Measurements from ENCODE around the gene PHLDB2. TPM values are rescaled to one million over a fixed set of nuclear protein-coding genes. Genes with fewer than 3 reads are reported as not detected.

Gene PHLDB2
- total RNA-seq, 2 experiments from 2014 or later, result 0.75 to 0.81 TPM

DNA sequence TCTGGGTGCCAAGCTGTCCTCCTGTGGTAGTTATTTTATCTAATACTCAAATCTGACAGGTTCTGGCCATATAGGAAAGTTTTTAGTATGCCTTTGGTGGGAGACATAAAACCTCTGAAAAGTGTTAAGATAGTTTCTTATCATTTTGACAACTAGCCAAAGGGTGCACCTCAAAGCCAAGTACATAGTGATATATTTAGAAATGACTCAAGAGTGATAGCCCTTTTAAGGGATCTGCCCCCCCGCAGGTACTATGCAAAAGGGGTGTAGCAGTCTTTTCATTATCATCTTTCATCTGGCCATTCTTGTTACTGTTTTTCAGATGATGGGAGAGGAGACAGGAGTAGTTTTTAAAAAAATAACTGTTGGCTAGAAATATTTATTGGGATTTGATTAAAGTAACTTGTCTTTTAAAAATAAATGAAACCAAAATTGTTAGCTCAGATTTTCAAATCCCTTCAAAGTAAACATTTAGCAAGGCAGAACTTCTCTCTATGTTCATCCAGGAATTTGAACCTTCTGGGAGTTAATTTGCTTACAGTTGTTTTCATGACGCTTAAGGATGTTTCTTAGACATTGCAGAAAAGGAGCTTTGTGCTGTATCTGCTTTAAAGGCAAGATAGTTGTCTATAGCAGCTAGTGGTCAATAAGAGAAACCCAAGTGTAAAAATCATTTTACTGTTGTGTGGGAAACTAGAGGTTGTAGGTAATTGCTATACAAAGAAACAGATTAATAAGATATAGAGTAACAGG, 5.1 kb downstream of the PHLDB2 start:
- ChIA-PET POLR2A (no interaction called here), CTCF (interaction anchor here (1.0 to 1.6 kb wide), 3 partner anchors 104 to 179 kb away, joined by 3 to 4 read pairs (median 3); no protein-coding TSS in a partner anchor)
- no peaks in the 10 kb centered on the region for H3K36me3 Mint-ChIP-seq (ENCODE audit: low read depth)
- H3K4me3 Mint-ChIP-seq, result no peak overlapping the region
- no peak overlapping the region for H3K27ac Mint-ChIP-seq
- H3K4me1 Mint-ChIP-seq, result peaks cover 9% of the 10 kb centered on the region
- peaks cover 24% of the 10 kb centered on the region for H3K27me3 Mint-ChIP-seq
- ATAC-seq, result no peak
- H3K9me3 Mint-ChIP-seq (ENCODE audit: low read depth), result no peaks in the 10 kb centered on the region
- intact Hi-C loops (cut with DNase I, micrococcal nuclease), result no loop called here
- no peak for DNase-seq

- DNase-seq (no peak), ATAC-seq (no peak)
- no peak overlapping the region for H3K27ac Mint-ChIP-seq
- H3K4me3 Mint-ChIP-seq, result no peak overlapping the region
- intact Hi-C loops (cut with DNase I, micrococcal nuclease), result no loop called here
- peaks cover 21% of the 10 kb centered on the region for H3K27me3 Mint-ChIP-seq
- peaks cover 9% of the 10 kb centered on the region for H3K4me1 Mint-ChIP-seq
- ChIA-PET CTCF (interaction anchor here (1.0 to 1.6 kb wide), 3 partner anchors 103 to 178 kb away, joined by 3 to 4 read pairs (median 3); no protein-coding TSS in a partner anchor), POLR2A (no interaction called here)
- no peaks in the 10 kb centered on the region for H3K36me3 Mint-ChIP-seq (ENCODE audit: low read depth)
- H3K9me3 Mint-ChIP-seq (ENCODE audit: low read depth), result no peaks in the 10 kb centered on the region
These were observed 6.0 kb downstream of the PHLDB2 start for GRCh38 chr3:111864821-111865656.

DNA sequence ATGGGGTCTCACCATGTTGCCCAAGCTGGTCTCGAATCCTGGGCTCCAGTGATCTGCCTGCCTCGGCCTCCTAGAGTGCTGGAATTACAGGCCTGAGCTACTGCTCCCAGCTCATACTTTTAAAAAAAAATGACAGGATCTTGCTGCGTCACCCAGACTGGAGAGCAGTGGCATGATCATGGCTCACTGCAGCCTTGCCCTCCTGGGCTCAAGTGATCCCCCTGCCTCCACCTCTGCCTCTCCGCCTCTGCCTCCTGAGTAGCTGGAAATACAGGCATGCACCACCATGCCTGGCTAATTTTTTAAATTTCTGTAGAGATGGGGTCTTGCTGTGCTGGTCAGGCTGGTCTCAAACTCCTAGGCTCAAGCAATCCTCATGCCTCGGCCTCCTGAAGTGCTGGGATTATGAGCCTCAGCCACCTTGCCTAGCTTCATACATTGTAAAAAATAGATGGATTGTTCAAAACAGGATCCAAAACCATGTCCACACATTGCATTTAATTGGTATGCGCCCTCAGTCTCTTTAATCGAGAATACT, 8.9 kb downstream of the PHLDB2 start:
- H3K4me1 Mint-ChIP-seq, result no peaks in the 10 kb centered on the region
- DNase-seq (no peak), ATAC-seq (no peak)
- ChIA-PET POLR2A (no interaction called here), CTCF (interaction anchor here (1.0 to 1.6 kb wide), 4 partner anchors 8 to 199 kb away, joined by 3 to 7 read pairs (median 4); no protein-coding TSS in a partner anchor)
- peaks cover 3% of the 10 kb centered on the region for H3K27me3 Mint-ChIP-seq
- no peak overlapping the region for H3K4me3 Mint-ChIP-seq
- H3K9me3 Mint-ChIP-seq (ENCODE audit: low read depth), result no peaks in the 10 kb centered on the region
- no peak overlapping the region for H3K27ac Mint-ChIP-seq
- intact Hi-C loops (cut with DNase I, micrococcal nuclease), result no loop called here
- H3K36me3 Mint-ChIP-seq (ENCODE audit: low read depth), result no peaks in the 10 kb centered on the region

- Mint-ChIP-seq H3K4me3 (no peak overlapping the region), H3K36me3 (ENCODE audit: low read depth) (no peaks in the 10 kb centered on the region), H3K27ac (no peak overlapping the region), H3K4me1 (no peaks in the 10 kb centered on the region), H3K27me3 (no peaks in the 10 kb centered on the region), H3K9me3 (ENCODE audit: low read depth) (no peaks in the 10 kb centered on the region)
- intact Hi-C loops (cut with DNase I, micrococcal nuclease), result no loop called here
- CTCF ChIA-PET, result interaction anchor here (0.8 to 0.9 kb wide), 2 partner anchors 119 to 151 kb away, joined by 3 to 4 read pairs; no protein-coding TSS in a partner anchor
- no peak for ATAC-seq
- POLR2A ChIA-PET, result no interaction called here
- DNase-seq, result no peak
These were observed 11.6 kb downstream of the PHLDB2 start for GRCh38 chr3:111870620-111871019.

GRCh38 chr3:111871809-111872623, 13.0 kb downstream of the PHLDB2 start:
- no peaks in the 10 kb centered on the region for H3K27me3 Mint-ChIP-seq
- H3K4me1 Mint-ChIP-seq, result no peaks in the 10 kb centered on the region
- H3K9me3 Mint-ChIP-seq (ENCODE audit: low read depth), result no peaks in the 10 kb centered on the region
- ChIA-PET POLR2A (no interaction called here), CTCF (interaction anchor here (0.7 kb wide), 2 partner anchors 16 to 130 kb away, joined by 3 read pairs; no protein-coding TSS in a partner anchor)
- intact Hi-C loops (cut with DNase I, micrococcal nuclease), result no loop called here
- no peak overlapping the region for H3K4me3 Mint-ChIP-seq
- H3K27ac Mint-ChIP-seq, result no peak overlapping the region
- no peaks in the 10 kb centered on the region for H3K36me3 Mint-ChIP-seq (ENCODE audit: low read depth)
- DNase-seq (no peak), ATAC-seq (no peak)

DNA sequence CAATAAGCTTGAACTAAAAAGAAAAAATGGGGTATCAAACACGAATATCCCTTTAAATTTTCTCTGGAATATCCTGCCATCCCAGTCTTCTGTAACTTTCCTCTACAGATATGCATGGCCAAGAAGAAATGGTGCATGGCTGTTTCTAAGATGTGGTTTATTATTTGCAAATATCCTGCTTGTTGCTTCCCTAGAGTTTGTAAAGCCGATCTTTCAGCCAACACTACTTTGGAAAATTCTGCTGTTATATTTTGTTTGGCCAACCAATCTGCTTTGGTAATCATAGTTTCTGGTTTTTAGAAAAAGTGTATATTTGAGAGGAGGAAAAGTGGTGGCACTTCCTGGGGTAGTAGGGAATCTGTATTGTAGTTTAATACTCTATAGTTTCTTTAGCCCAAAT, 13.9 kb downstream of the PHLDB2 start:
- H3K4me3 Mint-ChIP-seq, result no peak overlapping the region
- CTCF ChIA-PET, result no interaction called here
- H3K9me3 Mint-ChIP-seq (ENCODE audit: low read depth), result no peaks in the 10 kb centered on the region
- POLR2A ChIA-PET, result no interaction called here
- no peaks in the 10 kb centered on the region for H3K27me3 Mint-ChIP-seq
- intact Hi-C loops (cut with DNase I, micrococcal nuclease), result no loop called here
- ATAC-seq (no peak), DNase-seq (no peak)
- H3K36me3 Mint-ChIP-seq (ENCODE audit: low read depth), result no peaks in the 10 kb centered on the region
- H3K27ac Mint-ChIP-seq, result no peak overlapping the region
- no peaks in the 10 kb centered on the region for H3K4me1 Mint-ChIP-seq

GRCh38 chr3:111874177-111874820, 15.2 kb downstream of the PHLDB2 start:
- no peak overlapping the region for H3K4me3 Mint-ChIP-seq
- ChIA-PET POLR2A (no interaction called here), CTCF (interaction anchor here (0.7 to 0.9 kb wide), 3 partner anchors 11 to 142 kb away, joined by 3 read pairs; no protein-coding TSS in a partner anchor)
- DNase-seq (no peak), ATAC-seq (no peak)
- H3K27ac Mint-ChIP-seq, result no peak overlapping the region
- no peaks in the 10 kb centered on the region for H3K4me1 Mint-ChIP-seq
- no peaks in the 10 kb centered on the region for H3K9me3 Mint-ChIP-seq (ENCODE audit: low read depth)
- no peaks in the 10 kb centered on the region for H3K27me3 Mint-ChIP-seq
- intact Hi-C loops (cut with DNase I, micrococcal nuclease), result no loop called here
- H3K36me3 Mint-ChIP-seq (ENCODE audit: low read depth), result no peaks in the 10 kb centered on the region

DNA sequence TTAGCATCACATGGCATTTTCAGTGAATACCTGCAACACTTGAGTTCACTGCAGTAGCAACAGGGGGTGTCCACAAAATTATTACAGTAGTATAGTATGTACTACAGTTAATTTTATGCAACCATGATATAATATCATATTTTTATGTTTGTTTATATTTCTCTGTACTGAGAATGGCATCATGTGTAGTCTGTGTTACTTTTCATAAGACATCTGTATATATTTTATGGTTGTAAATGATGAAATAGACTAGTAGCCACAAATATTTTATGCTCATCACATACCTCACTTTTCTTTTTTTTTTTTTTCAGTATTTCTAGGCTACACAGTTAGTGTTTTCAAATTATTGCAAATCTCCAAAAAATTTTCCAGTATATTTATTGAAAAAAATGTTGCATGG, 22.4 kb downstream of the PHLDB2 start:
- Mint-ChIP-seq H3K27ac (no peak overlapping the region), H3K27me3 (no peaks in the 10 kb centered on the region), H3K4me3 (no peak overlapping the region), H3K36me3 (ENCODE audit: low read depth) (no peaks in the 10 kb centered on the region), H3K9me3 (ENCODE audit: low read depth) (peaks cover 3% of the 10 kb centered on the region), H3K4me1 (no peaks in the 10 kb centered on the region)
- POLR2A ChIA-PET, result no interaction called here
- CTCF ChIA-PET, result interaction anchor here (0.6 to 1.0 kb wide), 2 partner anchors 18 to 86 kb away, joined by 3 read pairs; no protein-coding TSS in a partner anchor
- ATAC-seq, result no peak
- intact Hi-C loops (cut with DNase I, micrococcal nuclease), result no loop called here
- DNase-seq, result no peak

DNA sequence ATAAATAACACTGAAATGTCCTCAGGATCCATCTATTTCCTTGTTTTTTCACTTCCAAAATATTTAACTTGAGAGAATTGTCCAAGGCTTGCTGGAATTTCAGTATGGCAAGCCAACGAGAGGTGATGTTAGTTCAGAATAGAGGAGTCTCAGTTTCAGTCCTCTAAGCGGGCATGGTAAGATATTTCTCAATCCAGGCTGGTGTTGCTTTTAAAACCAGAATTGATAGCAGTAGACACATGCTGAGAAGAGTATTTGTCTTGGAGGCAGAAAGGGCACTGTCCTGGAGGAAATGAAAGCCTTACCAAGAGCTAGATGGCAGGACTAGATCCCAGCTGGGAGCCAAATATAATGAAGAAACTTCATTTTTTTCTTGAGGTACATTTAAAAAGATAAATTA, 23.1 kb downstream of the PHLDB2 start:
- Mint-ChIP-seq H3K27ac (no peak overlapping the region), H3K27me3 (no peaks in the 10 kb centered on the region), H3K4me3 (no peak overlapping the region), H3K9me3 (ENCODE audit: low read depth) (peaks cover 3% of the 10 kb centered on the region), H3K36me3 (ENCODE audit: low read depth) (no peaks in the 10 kb centered on the region), H3K4me1 (no peaks in the 10 kb centered on the region)
- no peak for ATAC-seq
- DNase-seq, result no peak
- POLR2A ChIA-PET, result no interaction called here
- intact Hi-C loops (cut with DNase I, micrococcal nuclease), result no loop called here
- CTCF ChIA-PET, result interaction anchor here (0.6 kb wide), 2 partner anchors 22 to 86 kb away, joined by 3 read pairs; no protein-coding TSS in a partner anchor

DNA sequence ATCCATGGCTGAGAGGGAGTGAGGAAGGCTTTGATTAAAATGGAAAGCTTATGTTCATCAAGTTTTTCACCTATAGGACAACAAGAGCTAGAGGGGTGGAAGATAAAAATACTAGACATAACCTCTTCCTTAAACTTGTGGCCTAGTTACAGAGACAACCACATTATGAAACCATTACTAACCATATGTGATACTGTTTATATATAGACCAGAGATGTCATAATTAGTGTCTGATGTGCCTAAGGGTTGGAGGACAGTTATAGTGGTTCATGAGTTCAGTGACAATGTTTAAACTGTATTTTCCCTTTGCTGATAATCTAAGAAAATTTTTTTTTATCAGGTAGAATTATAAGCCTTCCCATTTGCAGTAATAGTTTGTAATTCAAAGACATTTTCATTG, 23.7 kb downstream of the PHLDB2 start:
- DNase-seq (no peak), ATAC-seq (no peak)
- intact Hi-C loops (cut with DNase I, micrococcal nuclease), result no loop called here
- Mint-ChIP-seq H3K9me3 (ENCODE audit: low read depth) (peaks cover 3% of the 10 kb centered on the region), H3K36me3 (ENCODE audit: low read depth) (no peaks in the 10 kb centered on the region), H3K27ac (no peak overlapping the region), H3K4me1 (no peaks in the 10 kb centered on the region), H3K4me3 (no peak overlapping the region), H3K27me3 (no peaks in the 10 kb centered on the region)
- CTCF ChIA-PET, result interaction anchor here (0.9 kb wide), 1 partner anchor 10 kb away, joined by 3 read pairs; no protein-coding TSS in a partner anchor
- POLR2A ChIA-PET, result no interaction called here

Measured in activated CD4-positive, alpha-beta T cell treated with anti-CD3 and anti-CD28 coated beads for 36 hours (primary cell).